HepG2 (cell line): Measurements from ENCODE around the gene MTFR1L. TPM values are rescaled to one million over a fixed set of nuclear protein-coding genes. Genes with fewer than 3 reads are reported as not detected.

ENCODE experiments used
- CSRNP1 ChIP-seq: sonication (generic); formaldehyde crosslinking; IDR thresholded peaks from 2 replicates; pipeline ENCODE4 v1.8.1; 2023; ENCODE audit warnings: mild to moderate bottlenecking, missing genetic modification reagents
- GABPB1 ChIP-seq: IDR thresholded peaks from 2 replicates; pipeline ENCODE4 v1.6.1; 2016; ENCODE audit warnings: mild to moderate bottlenecking, missing genetic modification reagents, moderate library complexity, missing compliant biosample characterization
- NR1H2 ChIP-seq: sonication (generic); formaldehyde crosslinking; IDR thresholded peaks from 2 replicates; pipeline ENCODE4 v1.8.1; 2022; ENCODE audit warnings: low read depth, missing genetic modification reagents, borderline replicate concordance
- REL ChIP-seq: sonication (generic); formaldehyde crosslinking; conservative IDR thresholded peaks from 2 replicates; pipeline ENCODE4 v1.8.0; 2022; ENCODE audit warnings: mild to moderate bottlenecking, missing genetic modification reagents, moderate library complexity
- SNAI1 ChIP-seq: sonication (generic); formaldehyde crosslinking; IDR thresholded peaks from 2 replicates; pipeline ENCODE4 v1.5.0; 2020; ENCODE audit warnings: mild to moderate bottlenecking, missing genetic modification reagents, borderline replicate concordance
- THAP9 ChIP-seq: sonication (generic); formaldehyde crosslinking; IDR thresholded peaks from 2 replicates; pipeline ENCODE4; 2020; ENCODE audit warnings: missing genetic modification reagents, mild to moderate bottlenecking, borderline replicate concordance
- TRIM24 ChIP-seq: sonication (generic); formaldehyde crosslinking; IDR thresholded peaks from 2 replicates; pipeline ENCODE4 v1.8.0; 2022; ENCODE audit warnings: mild to moderate bottlenecking, missing genetic modification reagents
- U2AF1 ChIP-seq: fragments of 200-400 bp; formaldehyde crosslinking; optimal IDR thresholded peaks from 2 replicates; pipeline ENCODE3; 2017; ENCODE audit warnings: mild to moderate bottlenecking, low read depth, low read length
- UBTF ChIP-seq: sonication (generic); formaldehyde crosslinking; IDR thresholded peaks from 2 replicates; pipeline ENCODE4 v1.4.0; 2020; ENCODE audit warnings: mild to moderate bottlenecking, missing genetic modification reagents
- ZBTB14 ChIP-seq: sonication (generic); formaldehyde crosslinking; IDR thresholded peaks from 2 replicates; pipeline ENCODE4 v1.4.0; 2020; ENCODE audit warnings: missing genetic modification reagents
- ZMAT3 ChIP-seq: sonication (generic); formaldehyde crosslinking; conservative IDR thresholded peaks from 2 replicates; pipeline ENCODE4 v1.7.0; 2021; ENCODE audit warnings: missing genetic modification reagents
- ZNF589 ChIP-seq: sonication (generic); formaldehyde crosslinking; conservative IDR thresholded peaks from 2 replicates; pipeline ENCODE4 v1.8.0; 2022; ENCODE audit warnings: mild to moderate bottlenecking, moderate library complexity, missing genetic modification reagents
- ZNF687 ChIP-seq: sonication (generic); formaldehyde crosslinking; IDR thresholded peaks from 2 replicates; pipeline ENCODE4 v1.5.1; 2020; ENCODE audit warnings: mild to moderate bottlenecking, missing genetic modification reagents, moderate library complexity
- ZNF724P ChIP-seq: sonication (generic); formaldehyde crosslinking; IDR thresholded peaks from 2 replicates; pipeline ENCODE4 v1.8.0; 2022; ENCODE audit warnings: missing genetic modification reagents, borderline replicate concordance
- ZNF75D ChIP-seq: sonication (generic); formaldehyde crosslinking; IDR thresholded peaks from 2 replicates; pipeline ENCODE4 v1.8.1; 2023; ENCODE audit warnings: missing genetic modification reagents, mild to moderate bottlenecking, borderline replicate concordance
- ZSCAN31 ChIP-seq: sonication (generic); formaldehyde crosslinking; IDR thresholded peaks from 2 replicates; pipeline ENCODE4 v1.5.0; 2020; ENCODE audit warnings: low read depth, mild to moderate bottlenecking, missing genetic modification reagents
- polyA plus RNA-seq, 8 experiments: library from polyadenylated mRNA; depleted of rRNA in 3 of 8; stranded (reverse) in 7 of 8; unstranded in 1 of 8; fragments of >200 nt; fragmentation: Illumina TruSeq in 4 of 8; extraction: Trizol in 4 of 8; gene quantifications; 2 replicates each; pipeline versions ENCODE4 v1.2.1 to v1.2.3, GENCODE V29; 2011 to 2016; ENCODE audit warnings: low read depth in 4 of 8, missing spikeins in 1 of 8, mixed read lengths in 1 of 8; ENCODE audit not compliant: insufficient read depth in 1 of 8
- total RNA-seq, 5 experiments: library from RNA; depleted of rRNA; stranded (reverse); fragments of >200 nt; fragmentation: Illumina TruSeq; extraction: Trizol; gene quantifications; 2 replicates each; pipeline ENCODE4 v1.2.3, GENCODE V29; 2016; ENCODE audit warnings: low read depth in 1 of 5

MTFR1L gene
- total and polyA plus RNA-seq, 2 of the 13 experiments (the other 11 are each of a cell fraction or from before 2014, with no cell fraction given) = 38.0 to 55.7 TPM

GRCh38 chr1:25874635-25875153 lies 54.9 kb downstream of the MTFR1L start (continued):
- TF ChIP-seq ZNF687 (CRISPR knock-in tag) (no peak), ZNF589 (CRISPR knock-in tag) (no peak), ZSCAN31 (no peak), ZMAT3 (CRISPR knock-in tag) (no peak), SNAI1 (CRISPR knock-in tag) (no peak), THAP9 (CRISPR knock-in tag) (0 out of 2 replicates have a peak, but pooled peaks have one; percentile 9), NR1H2 (no peak), CSRNP1 (CRISPR knock-in tag) (no peak), ZNF75D (no peak), UBTF (CRISPR knock-in tag) (no peak), ZNF724P (CRISPR knock-in tag) (no peak), REL (CRISPR knock-in tag) (no peak), U2AF1 (peak; percentile 55), TRIM24 (CRISPR knock-in tag) (no peak), GABPB1 (CRISPR knock-in tag) (no peak), ZBTB14 (CRISPR knock-in tag) (no peak)
